Aorta (tissue), 5 donors: Measurements from ENCODE around the gene FHDC1. TPM values are rescaled to one million over a fixed set of nuclear protein-coding genes. Genes with fewer than 3 reads are reported as not detected.

ENCODE experiments used
- ATAC-seq: fragments of 200-7000 bp; cut with Tn5 transposase; one replicate; pipeline ENCODE4 v1.9.1; 2022; ENCODE audit warnings: moderate library complexity; ENCODE audit not compliant: low FRiP score
- DNase-seq, 2 donors: peaks; one replicate each; pipeline ENCODE4 v3.0.0-alpha.2; 2020
- H3K27ac ChIP-seq, 2 donors: one replicate each; pipeline ENCODE4 v1.5.1; 2013; ENCODE audit warnings: low read length in 2 of 2, mild to moderate bottlenecking in 2 of 2, moderate library complexity in 2 of 2, control low read depth in 1 of 2, inconsistent platforms in 1 of 2, low read depth in 1 of 2
- H3K27me3 ChIP-seq, 2 donors: one replicate each; pipeline ENCODE4 v1.6.1; 2013; ENCODE audit warnings: control low read depth in 1 of 2, low read length in 1 of 2, mild to moderate bottlenecking in 1 of 2, moderate library complexity in 1 of 2; ENCODE audit not compliant: insufficient read depth in 2 of 2, control insufficient read depth in 1 of 2
- H3K36me3 ChIP-seq, 2 donors: one replicate each; pipeline ENCODE4 v1.6.1; 2013; ENCODE audit warnings: control low read depth in 1 of 2, low read length in 1 of 2, mild to moderate bottlenecking in 1 of 2; ENCODE audit not compliant: insufficient read depth in 2 of 2, control insufficient read depth in 1 of 2
- H3K4me1 ChIP-seq, 2 donors: one replicate each; pipeline ENCODE4 v1.6.1; 2013; ENCODE audit warnings: low read length in 2 of 2, control low read depth in 1 of 2, mild to moderate bottlenecking in 1 of 2, moderate library complexity in 1 of 2; ENCODE audit not compliant: insufficient read depth in 2 of 2, control insufficient read depth in 1 of 2
- H3K4me3 ChIP-seq, 2 donors: one replicate each; pipeline ENCODE4 v1.5.1; 2013; ENCODE audit warnings: low read length in 2 of 2, control low read depth in 1 of 2, mild to moderate bottlenecking in 1 of 2
- H3K9me3 ChIP-seq: one replicate; pipeline ENCODE4 v1.6.1; 2013; ENCODE audit warnings: mild to moderate bottlenecking, low read length; ENCODE audit not compliant: control insufficient read depth
- WGBS, 2 donors: extraction: QIAGEN DNeasy Blood & Tissue Kit; methylation state at CpG; one replicate each; pipeline ENCODE4 v1.1.7; 2013; 5-methylcytosine and 5-hydroxymethylcytosine counted together
- intact Hi-C, 2 donors: fragments of 100-400 bp; cut with DNase I; formaldehyde crosslinking; loops; one replicate each; pipeline versions ENCODE4 v1.14.2 to v1.15.0; 2022
- polyA plus RNA-seq, 2 donors: library from polyadenylated mRNA; stranded (reverse); fragments of 200-250 nt; gene quantifications; one replicate each; pipeline ENCODE4 v1.2.3, GENCODE V29; 2013
- total RNA-seq, 2 donors: library from RNA; stranded (reverse); fragmentation: NEBNext Ultra II Directional; extraction: Animal tissue kit (Norgen Biotek cat#: 25700); gene quantifications; one replicate each; pipeline ENCODE4 v1.2.1, GENCODE V29; 2021
- donor health status: healthy with polysubstance abuse.
- donor health status: Bipolar disorder and iron deficiency.
- donor health status: DM: no; HTN: no; CAD: no.
- donor health status: DM: no; HTN: no; CAD: no.
- donor health status: DM: yes; HTN: yes; CAD: no.

The FHDC1 gene
- total and polyA plus RNA-seq, 4 donors = 0.20 to 3.0 (median 1.1) TPM

GRCh38 chr4:153013202-153013977 lies 77.3 kb downstream of the FHDC1 start:
- Histone ChIP-seq H3K4me1 (no peaks in the 10 kb centered on the region), H3K4me3 (no peak overlapping the region), H3K27me3 (no peaks in the 10 kb centered on the region), H3K36me3 (no peaks in the 10 kb centered on the region), H3K9me3 (no peaks in the 10 kb centered on the region), H3K27ac (no peak overlapping the region)
- ATAC-seq (no peak), DNase-seq (no peak)
- intact Hi-C loops = no loop called here
- 63 to 67% methylated on average over 5 of the region's 5 CpGs for WGBS, 2 donors

GRCh38 chr4:153014460-153014859 lies 78.3 kb downstream of the FHDC1 start:
- DNase-seq (no peak), ATAC-seq (no peak)
- Histone ChIP-seq H3K4me1 (no peaks in the 10 kb centered on the region), H3K27ac (no peak overlapping the region), H3K4me3 (no peak overlapping the region), H3K36me3 (no peaks in the 10 kb centered on the region), H3K9me3 (no peaks in the 10 kb centered on the region), H3K27me3 (no peaks in the 10 kb centered on the region)
- intact Hi-C loops = no loop called here

- WGBS, 2 donors = 71 to 83% methylated on average over 4 of the region's 4 CpGs
- H3K27ac ChIP-seq = no peak overlapping the region
- no peak for ATAC-seq
- H3K9me3 ChIP-seq = no peaks in the 10 kb centered on the region
- no peaks in the 10 kb centered on the region for H3K36me3 ChIP-seq
- intact Hi-C loops = no loop called here
- DNase-seq = no peak
- H3K4me3 ChIP-seq = no peak overlapping the region
- H3K27me3 ChIP-seq = no peaks in the 10 kb centered on the region
- no peaks in the 10 kb centered on the region for H3K4me1 ChIP-seq
Measured at GRCh38 chr4:153016592-153016991, 80.5 kb downstream of the FHDC1 start.

- Histone ChIP-seq H3K4me1 (no peaks in the 10 kb centered on the region), H3K4me3 (no peak overlapping the region), H3K9me3 (no peaks in the 10 kb centered on the region), H3K27ac (no peak overlapping the region), H3K36me3 (no peaks in the 10 kb centered on the region), H3K27me3 (no peaks in the 10 kb centered on the region)
- ATAC-seq = no peak
- 94 to 95% methylated on average over 4 of the region's 4 CpGs for WGBS, 2 donors
- intact Hi-C loops = no loop called here
- no peak for DNase-seq
Measured at GRCh38 chr4:153018031-153018430, 81.9 kb downstream of the FHDC1 start.

GRCh38 chr4:153018684-153019083 lies 82.6 kb downstream of the FHDC1 start:
- WGBS, 2 donors = 79 to 84% methylated on average over 1 of the region's 1 CpG
- Histone ChIP-seq H3K9me3 (no peaks in the 10 kb centered on the region), H3K27ac (no peak overlapping the region), H3K4me1 (no peaks in the 10 kb centered on the region), H3K4me3 (no peak overlapping the region), H3K36me3 (no peaks in the 10 kb centered on the region), H3K27me3 (no peaks in the 10 kb centered on the region)
- ATAC-seq (no peak), DNase-seq (no peak)
- intact Hi-C loops = no loop called here

GRCh38 chr4:153019906-153020305 lies 83.8 kb downstream of the FHDC1 start:
- H3K4me1 ChIP-seq = no peaks in the 10 kb centered on the region
- DNase-seq (no peak), ATAC-seq (no peak)
- no peak overlapping the region for H3K27ac ChIP-seq
- H3K4me3 ChIP-seq = no peak overlapping the region
- no peaks in the 10 kb centered on the region for H3K9me3 ChIP-seq
- H3K36me3 ChIP-seq = no peaks in the 10 kb centered on the region
- no peaks in the 10 kb centered on the region for H3K27me3 ChIP-seq
- intact Hi-C loops = no loop called here
- WGBS, 2 donors = 83 to 91% methylated on average over 9 of the region's 9 CpGs

- Histone ChIP-seq H3K4me3 (no peak overlapping the region), H3K36me3 (no peaks in the 10 kb centered on the region), H3K27me3 (no peaks in the 10 kb centered on the region), H3K9me3 (no peaks in the 10 kb centered on the region), H3K27ac (no peak overlapping the region), H3K4me1 (no peaks in the 10 kb centered on the region)
- DNase-seq (no peak), ATAC-seq (no peak)
- intact Hi-C loops = no loop called here
- WGBS, 2 donors = 90 to 93% methylated on average over 7 of the region's 7 CpGs
Measured at GRCh38 chr4:153020457-153020856, 84.3 kb downstream of the FHDC1 start.

- ATAC-seq (no peak), DNase-seq (no peak)
- H3K9me3 ChIP-seq = no peaks in the 10 kb centered on the region
- H3K27me3 ChIP-seq = no peaks in the 10 kb centered on the region
- no peaks in the 10 kb centered on the region for H3K4me1 ChIP-seq
- H3K36me3 ChIP-seq = no peaks in the 10 kb centered on the region
- intact Hi-C loops = no loop called here
- H3K4me3 ChIP-seq = no peak overlapping the region
- 47 to 56% methylated on average over 8 of the region's 8 CpGs for WGBS, 2 donors
- no peak overlapping the region for H3K27ac ChIP-seq
Measured at GRCh38 chr4:153021276-153021675, 85.2 kb downstream of the FHDC1 start.

GRCh38 chr4:153022241-153022715 lies 86.2 kb downstream of the FHDC1 start:
- intact Hi-C loops = no loop called here
- no peaks in the 10 kb centered on the region for H3K36me3 ChIP-seq
- DNase-seq (no peak), ATAC-seq (no peak)
- H3K9me3 ChIP-seq = no peaks in the 10 kb centered on the region
- no peak overlapping the region for H3K27ac ChIP-seq
- no peaks in the 10 kb centered on the region for H3K4me1 ChIP-seq
- H3K4me3 ChIP-seq = no peak overlapping the region
- 82% methylated on average over 12 of the region's 12 CpGs for WGBS, 2 donors
- H3K27me3 ChIP-seq = no peaks in the 10 kb centered on the region
